Measurements from ENCODE around the gene PPEF2. TPM values are rescaled to one million over a fixed set of nuclear protein-coding genes. Genes with fewer than 3 reads are reported as not detected.

PPEF2 gene, protein sequence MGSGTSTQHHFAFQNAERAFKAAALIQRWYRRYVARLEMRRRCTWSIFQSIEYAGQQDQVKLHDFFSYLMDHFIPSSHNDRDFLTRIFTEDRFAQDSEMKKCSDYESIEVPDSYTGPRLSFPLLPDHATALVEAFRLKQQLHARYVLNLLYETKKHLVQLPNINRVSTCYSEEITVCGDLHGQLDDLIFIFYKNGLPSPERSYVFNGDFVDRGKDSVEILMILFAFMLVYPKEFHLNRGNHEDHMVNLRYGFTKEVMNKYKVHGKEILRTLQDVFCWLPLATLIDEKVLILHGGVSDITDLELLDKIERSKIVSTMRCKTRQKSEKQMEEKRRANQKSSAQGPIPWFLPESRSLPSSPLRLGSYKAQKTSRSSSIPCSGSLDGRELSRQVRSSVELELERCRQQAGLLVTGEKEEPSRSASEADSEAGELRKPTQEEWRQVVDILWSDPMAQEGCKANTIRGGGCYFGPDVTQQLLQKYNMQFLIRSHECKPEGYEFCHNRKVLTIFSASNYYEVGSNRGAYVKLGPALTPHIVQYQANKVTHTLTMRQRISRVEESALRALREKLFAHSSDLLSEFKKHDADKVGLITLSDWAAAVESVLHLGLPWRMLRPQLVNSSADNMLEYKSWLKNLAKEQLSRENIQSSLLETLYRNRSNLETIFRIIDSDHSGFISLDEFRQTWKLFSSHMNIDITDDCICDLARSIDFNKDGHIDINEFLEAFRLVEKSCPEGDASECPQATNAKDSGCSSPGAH
- polyA plus RNA-seq: under 1 TPM in 1 of 4 donors, not detected in 3; 0.09 TPM
- long read RNA-seq, donor 1: 0 reads
- long read RNA-seq, donor 2: 0 reads
- long read RNA-seq, donor 3: 0 reads
- long read RNA-seq, donor 4: 0 reads
- long read RNA-seq, donor 5: 0 reads
- long read RNA-seq, donor 6: 0 reads
- long read RNA-seq, donor 7: 0 reads
- long read RNA-seq, donor 8: 0 reads
- long read RNA-seq, donor 9: 0 reads
- long read RNA-seq, donor 10: 0 reads

GRCh38 chr4:75902352-75902751 is at the start of gene PPEF2:
PPEF2 (minus strand) TSS chr4:75902452; CDS start chr4:75896325, 6,127 bp downstream.
- WGBS, 3 donors: 83 to 91% (median 87%) methylated on average over 5 of the region's 5 CpGs
- no peaks in the 10 kb centered on the region for H3K27me3 ChIP-seq (ENCODE audit: control insufficient read depth in 3 of 3, insufficient read depth in 3 of 3, low read length in 3 of 3)
- DNase-seq (no peak), FAIRE-seq (no peak)
- H3K27ac ChIP-seq (ENCODE audit: low read depth in 1 of 3, low read length in 2 of 3): no peak within 1 kb of the TSS
- no peak within 1 kb of the TSS for H3K4me3 ChIP-seq (ENCODE audit: low read depth in 1 of 3, low read length in 3 of 3)
- H3K4me1 ChIP-seq (ENCODE audit: control insufficient read depth in 3 of 3, insufficient read depth in 2 of 3, low read depth in 1 of 3, low read length in 2 of 3): no peaks in the 10 kb centered on the region
- no peaks in the 10 kb centered on the region for H3K9me3 ChIP-seq (ENCODE audit: control insufficient read depth in 2 of 2, insufficient read depth in 1 of 2, low read depth in 1 of 2, low read length in 1 of 2)
- no peaks in the 10 kb centered on the region for H3K36me3 ChIP-seq (ENCODE audit: control insufficient read depth in 3 of 3, insufficient read depth in 2 of 3, low read depth in 1 of 3, low read length in 3 of 3)

GRCh38 chr4:75950213-75950815 is 48.1 kb upstream of the PPEF2 start:
- no peaks in the 10 kb centered on the region for H3K27me3 ChIP-seq (ENCODE audit: control insufficient read depth in 3 of 3, insufficient read depth in 3 of 3, low read length in 3 of 3)
- peaks cover 3 to 30% (median 17%) of the 10 kb centered on the region in 3 donors for H3K36me3 ChIP-seq (ENCODE audit: control insufficient read depth in 3 of 3, insufficient read depth in 2 of 3, low read depth in 1 of 3, low read length in 3 of 3)

GRCh38 chr4:75948822-75949444 is 46.7 kb upstream of the PPEF2 start:
- no peak overlapping the region for H3K4me3 ChIP-seq (ENCODE audit: low read depth in 1 of 3, low read length in 3 of 3)
- H3K27me3 ChIP-seq (ENCODE audit: control insufficient read depth in 3 of 3, insufficient read depth in 3 of 3, low read length in 3 of 3): no peaks in the 10 kb centered on the region
- DNase-seq: peak; percentile 44 to 53
- H3K27ac ChIP-seq (ENCODE audit: low read depth in 1 of 3, low read length in 2 of 3): no peak overlapping the region
- no peaks in the 10 kb centered on the region for H3K4me1 ChIP-seq (ENCODE audit: control insufficient read depth in 3 of 3, insufficient read depth in 2 of 3, low read depth in 1 of 3, low read length in 2 of 3)
- WGBS, 3 donors: 67 to 72% (median 69%) methylated on average over 5 of the region's 5 CpGs
- no peaks in the 10 kb centered on the region for H3K9me3 ChIP-seq (ENCODE audit: control insufficient read depth in 2 of 2, insufficient read depth in 1 of 2, low read depth in 1 of 2, low read length in 1 of 2)
- FAIRE-seq: no peak
- peaks cover 2 to 24% (median 15%) of the 10 kb centered on the region in 3 donors for H3K36me3 ChIP-seq (ENCODE audit: control insufficient read depth in 3 of 3, insufficient read depth in 2 of 3, low read depth in 1 of 3, low read length in 3 of 3)

More at GRCh38 chr4:75950213-75950815, 48.1 kb upstream of the PPEF2 start:
- Histone ChIP-seq H3K27ac (ENCODE audit: low read depth in 1 of 3, low read length in 2 of 3) (no peak overlapping the region), H3K9me3 (ENCODE audit: control insufficient read depth in 2 of 2, insufficient read depth in 1 of 2, low read depth in 1 of 2, low read length in 1 of 2) (no peaks in the 10 kb centered on the region), H3K4me1 (ENCODE audit: control insufficient read depth in 3 of 3, insufficient read depth in 2 of 3, low read depth in 1 of 3, low read length in 2 of 3) (no peaks in the 10 kb centered on the region), H3K4me3 (ENCODE audit: low read depth in 1 of 3, low read length in 3 of 3) (no peak overlapping the region)
- DNase-seq (no peak), FAIRE-seq (peak; percentile 5)
- 63 to 90% (median 78%) methylated on average over 3 of the region's 3 CpGs for WGBS, 3 donors

GRCh38 chr4:75940692-75941253 is 38.5 kb upstream of the PPEF2 start, which contains the start of gene NAAA:
NAAA (minus strand) TSS chr4:75941013; CDS start chr4:75940949, 64 bp downstream.
- Histone ChIP-seq H3K4me1 (ENCODE audit: control insufficient read depth in 3 of 3, insufficient read depth in 2 of 3, low read depth in 1 of 3, low read length in 2 of 3) (peaks cover 0 to 10% (median 0%) of the 10 kb centered on the region in 3 donors), H3K4me3 (ENCODE audit: low read depth in 1 of 3, low read length in 3 of 3) (peak within 1 kb of the TSS; percentile 48 to 97 (median 69)), H3K36me3 (ENCODE audit: control insufficient read depth in 3 of 3, insufficient read depth in 2 of 3, low read depth in 1 of 3, low read length in 3 of 3) (peaks cover 0 to 13% (median 3%) of the 10 kb centered on the region in 3 donors), H3K27me3 (ENCODE audit: control insufficient read depth in 3 of 3, insufficient read depth in 3 of 3, low read length in 3 of 3) (no peaks in the 10 kb centered on the region), H3K9me3 (ENCODE audit: control insufficient read depth in 2 of 2, insufficient read depth in 1 of 2, low read depth in 1 of 2, low read length in 1 of 2) (no peaks in the 10 kb centered on the region), H3K27ac (ENCODE audit: low read depth in 1 of 3, low read length in 2 of 3) (peak within 1 kb of the TSS; percentile 16 to 87 (median 82))
- WGBS, 3 donors: 0 to 1% (median 0%) methylated on average over 55 to 66 of the region's 66 CpGs
- DNase-seq: peak; percentile 82 to 91
- FAIRE-seq: no peak

GRCh38 chr4:75939890-75940691 is 37.8 kb upstream of the PPEF2 start:
- Histone ChIP-seq H3K27ac (ENCODE audit: low read depth in 1 of 3, low read length in 2 of 3) (peak overlapping the region; percentile 16 to 87 (median 82)), H3K9me3 (ENCODE audit: control insufficient read depth in 2 of 2, insufficient read depth in 1 of 2, low read depth in 1 of 2, low read length in 1 of 2) (no peaks in the 10 kb centered on the region), H3K27me3 (ENCODE audit: control insufficient read depth in 3 of 3, insufficient read depth in 3 of 3, low read length in 3 of 3) (no peaks in the 10 kb centered on the region), H3K36me3 (ENCODE audit: control insufficient read depth in 3 of 3, insufficient read depth in 2 of 3, low read depth in 1 of 3, low read length in 3 of 3) (peaks cover 0 to 13% (median 3%) of the 10 kb centered on the region in 3 donors), H3K4me1 (ENCODE audit: control insufficient read depth in 3 of 3, insufficient read depth in 2 of 3, low read depth in 1 of 3, low read length in 2 of 3) (peaks cover 0 to 10% (median 0%) of the 10 kb centered on the region in 3 donors), H3K4me3 (ENCODE audit: low read depth in 1 of 3, low read length in 3 of 3) (peak overlapping the region; percentile 48 to 97 (median 69))
- 0 to 1% (median 0%) methylated on average over 64 to 67 of the region's 67 CpGs for WGBS, 3 donors
- FAIRE-seq (no peak), DNase-seq (peak; percentile 68 to 80)

DNA sequence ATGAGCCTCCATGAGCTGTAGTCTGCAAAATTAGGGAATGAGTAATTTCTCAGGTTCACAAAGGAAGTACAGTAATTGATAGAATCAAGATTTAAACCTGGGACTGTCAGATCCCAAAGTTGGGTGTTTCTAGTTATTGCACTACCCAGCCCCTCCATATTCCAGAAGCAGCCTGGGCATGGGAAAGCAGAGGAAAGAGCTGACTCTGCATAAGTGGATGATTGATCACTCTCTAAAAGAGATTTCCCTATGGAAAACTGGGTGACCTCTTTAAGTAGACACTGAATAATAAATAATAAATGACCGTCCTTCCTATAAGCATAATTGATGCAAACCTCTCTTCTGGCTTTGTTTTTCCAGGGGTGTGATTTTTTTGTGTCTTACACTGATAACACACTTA is 33.4 kb upstream of the PPEF2 start:
- Histone ChIP-seq H3K36me3 (ENCODE audit: control insufficient read depth in 3 of 3, insufficient read depth in 2 of 3, low read depth in 1 of 3, low read length in 3 of 3) (peaks cover 0 to 32% (median 7%) of the 10 kb centered on the region in 3 donors), H3K4me3 (ENCODE audit: low read depth in 1 of 3, low read length in 3 of 3) (no peak overlapping the region), H3K4me1 (ENCODE audit: control insufficient read depth in 3 of 3, insufficient read depth in 2 of 3, low read depth in 1 of 3, low read length in 2 of 3) (peaks cover 0 to 6% (median 0%) of the 10 kb centered on the region in 3 donors), H3K27ac (ENCODE audit: low read depth in 1 of 3, low read length in 2 of 3) (no peak overlapping the region), H3K9me3 (ENCODE audit: control insufficient read depth in 2 of 2, insufficient read depth in 1 of 2, low read depth in 1 of 2, low read length in 1 of 2) (no peaks in the 10 kb centered on the region), H3K27me3 (ENCODE audit: control insufficient read depth in 3 of 3, insufficient read depth in 3 of 3, low read length in 3 of 3) (no peaks in the 10 kb centered on the region)
- WGBS, 3 donors: 93 to 96% (median 93%) methylated on average over 1 of the region's 1 CpG
- no peak for DNase-seq
- no peak for FAIRE-seq

DNA sequence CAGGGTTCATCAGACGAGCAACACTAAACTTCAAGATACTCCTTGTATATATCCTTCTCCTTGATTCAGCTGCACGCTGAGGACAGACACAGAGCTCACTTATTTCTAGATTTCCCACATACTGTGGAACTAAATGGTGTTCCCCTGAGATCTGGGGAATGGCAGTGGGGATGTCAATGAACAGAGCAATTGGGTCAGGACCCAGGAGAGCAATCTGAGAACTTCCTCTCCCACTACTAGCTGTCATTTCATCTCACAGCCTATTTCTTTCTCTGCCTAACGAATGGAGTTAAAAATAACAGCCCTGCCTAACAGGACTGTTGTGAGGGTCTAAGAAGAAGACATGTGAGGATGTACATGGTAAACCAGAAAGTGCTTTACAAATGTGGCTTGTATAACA is 27.9 kb upstream of the PPEF2 start:
- WGBS, 3 donors: 89 to 96% (median 96%) methylated on average over 3 of the region's 3 CpGs
- FAIRE-seq (no peak), DNase-seq (no peak)
- Histone ChIP-seq H3K9me3 (ENCODE audit: control insufficient read depth in 2 of 2, insufficient read depth in 1 of 2, low read depth in 1 of 2, low read length in 1 of 2) (no peaks in the 10 kb centered on the region), H3K27me3 (ENCODE audit: control insufficient read depth in 3 of 3, insufficient read depth in 3 of 3, low read length in 3 of 3) (no peaks in the 10 kb centered on the region), H3K4me3 (ENCODE audit: low read depth in 1 of 3, low read length in 3 of 3) (no peak overlapping the region), H3K27ac (ENCODE audit: low read depth in 1 of 3, low read length in 2 of 3) (no peak overlapping the region), H3K4me1 (ENCODE audit: control insufficient read depth in 3 of 3, insufficient read depth in 2 of 3, low read depth in 1 of 3, low read length in 2 of 3) (no peaks in the 10 kb centered on the region), H3K36me3 (ENCODE audit: control insufficient read depth in 3 of 3, insufficient read depth in 2 of 3, low read depth in 1 of 3, low read length in 3 of 3) (peaks cover 2 to 48% (median 6%) of the 10 kb centered on the region in 3 donors)
